ENCODE measurements around the gene SARM1. TPM values are rescaled to one million over a fixed set of nuclear protein-coding genes. Genes with fewer than 3 reads are reported as not detected.

The SARM1 gene
- total RNA-seq, 1 experiment from 2014 or later: 16.1 TPM

DNA sequence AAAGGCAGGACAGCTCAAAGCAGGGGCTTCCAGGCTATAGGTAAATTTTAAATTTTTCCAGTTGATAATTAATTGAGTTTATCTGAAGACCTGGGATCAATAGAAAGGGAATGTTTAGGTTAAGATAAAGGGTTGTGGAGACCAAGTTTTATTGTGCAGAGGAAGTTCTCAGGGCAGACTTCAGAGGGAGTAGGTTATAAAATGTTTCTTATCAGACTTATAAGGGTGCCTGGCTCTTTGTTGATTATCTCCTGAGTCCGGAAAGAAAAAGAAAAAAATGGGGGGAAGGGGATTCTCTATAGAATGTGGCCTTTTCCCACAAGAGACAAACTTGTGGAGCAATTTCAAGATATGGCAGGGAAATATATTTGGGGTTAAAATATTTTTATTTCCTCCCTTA, 18.6 kb downstream of the SARM1 start:
- Histone ChIP-seq H3K4me1 (no peaks in the 10 kb centered on the region), H3K36me3 (peaks cover 33% of the 10 kb centered on the region), H3K27me3 (no peaks in the 10 kb centered on the region), H3K4me3 (no peak overlapping the region), H3K9me3 (replicated peaks) (no peaks in the 10 kb centered on the region), H3K27ac (no peak overlapping the region)
- no peak for DNase-seq

DNA sequence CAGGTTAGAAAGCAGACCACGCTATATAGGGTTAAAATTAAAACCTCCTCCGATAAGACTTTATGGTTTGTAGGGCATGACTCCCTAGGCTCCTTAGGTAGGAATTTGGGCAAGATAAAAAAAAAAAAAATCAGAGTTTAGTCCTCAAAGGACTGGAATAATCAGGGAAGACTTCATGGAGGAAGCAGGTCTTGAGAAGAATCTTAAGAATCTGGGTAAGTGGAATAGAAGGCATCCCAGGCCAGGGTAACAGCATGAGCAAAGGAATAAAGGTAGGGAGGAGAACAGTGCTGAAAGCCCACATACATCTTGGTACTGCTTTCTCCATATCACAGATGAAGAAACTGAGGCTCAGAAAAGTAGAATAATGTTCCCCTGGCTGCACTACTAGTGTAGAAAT, 19.1 kb downstream of the SARM1 start:
- Histone ChIP-seq H3K36me3 (peaks cover 37% of the 10 kb centered on the region), H3K27me3 (no peaks in the 10 kb centered on the region), H3K4me1 (no peaks in the 10 kb centered on the region), H3K27ac (no peak overlapping the region), H3K9me3 (replicated peaks) (no peaks in the 10 kb centered on the region), H3K4me3 (no peak overlapping the region)
- DNase-seq: no peak

GRCh38 chr17:28390984-28391383, 19.5 kb downstream of the SARM1 start:
- no peaks in the 10 kb centered on the region for H3K4me1 ChIP-seq
- no peaks in the 10 kb centered on the region for H3K9me3 ChIP-seq (replicated peaks)
- H3K36me3 ChIP-seq: peaks cover 38% of the 10 kb centered on the region
- no peak for DNase-seq
- no peak overlapping the region for H3K27ac ChIP-seq
- no peak overlapping the region for H3K4me3 ChIP-seq
- no peaks in the 10 kb centered on the region for H3K27me3 ChIP-seq

GRCh38 chr17:28391401-28391800, 19.9 kb downstream of the SARM1 start:
- H3K27ac ChIP-seq: no peak overlapping the region
- peaks cover 37% of the 10 kb centered on the region for H3K36me3 ChIP-seq
- no peak overlapping the region for H3K4me3 ChIP-seq
- no peaks in the 10 kb centered on the region for H3K27me3 ChIP-seq
- H3K4me1 ChIP-seq: no peaks in the 10 kb centered on the region
- no peak for DNase-seq
- H3K9me3 ChIP-seq (replicated peaks): no peaks in the 10 kb centered on the region

GRCh38 chr17:28392491-28392890, 21.0 kb downstream of the SARM1 start:
- no peaks in the 10 kb centered on the region for H3K4me1 ChIP-seq
- no peaks in the 10 kb centered on the region for H3K9me3 ChIP-seq (replicated peaks)
- H3K27me3 ChIP-seq: no peaks in the 10 kb centered on the region
- H3K36me3 ChIP-seq: peaks cover 36% of the 10 kb centered on the region
- H3K4me3 ChIP-seq: no peak overlapping the region
- no peak for DNase-seq
- H3K27ac ChIP-seq: no peak overlapping the region

GRCh38 chr17:28394337-28395116, 23.0 kb downstream of the SARM1 start:
- H3K36me3 ChIP-seq: peaks cover 28% of the 10 kb centered on the region
- no peak for DNase-seq
- no peaks in the 10 kb centered on the region for H3K27me3 ChIP-seq
- peaks cover 7% of the 10 kb centered on the region for H3K4me1 ChIP-seq
- H3K27ac ChIP-seq: no peak overlapping the region
- no peaks in the 10 kb centered on the region for H3K9me3 ChIP-seq (replicated peaks)
- no peak overlapping the region for H3K4me3 ChIP-seq

DNA sequence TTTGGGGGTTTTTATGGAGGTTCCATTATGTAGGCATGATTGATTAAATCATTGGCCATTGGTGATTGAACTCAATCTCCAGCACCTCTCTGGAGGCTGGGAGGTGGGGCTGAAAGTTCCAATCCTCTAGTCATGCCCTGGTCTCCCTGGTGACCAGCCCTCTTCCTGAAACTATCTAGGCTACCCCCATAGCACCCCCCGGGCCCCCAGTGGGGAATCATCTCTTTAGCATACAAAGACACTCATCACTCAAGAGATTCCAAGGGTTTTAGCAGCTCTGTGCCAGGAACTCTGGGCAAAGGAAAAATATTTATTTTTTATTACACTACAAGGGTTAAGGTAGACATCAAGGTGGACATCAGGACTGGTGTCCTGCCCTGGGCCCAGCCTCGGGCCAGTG, 23.9 kb downstream of the SARM1 start:
- Histone ChIP-seq H3K27me3 (no peaks in the 10 kb centered on the region), H3K36me3 (peaks cover 22% of the 10 kb centered on the region), H3K9me3 (replicated peaks) (no peaks in the 10 kb centered on the region), H3K4me1 (peaks cover 7% of the 10 kb centered on the region), H3K4me3 (no peak overlapping the region), H3K27ac (no peak overlapping the region)
- DNase-seq: no peak

DNA sequence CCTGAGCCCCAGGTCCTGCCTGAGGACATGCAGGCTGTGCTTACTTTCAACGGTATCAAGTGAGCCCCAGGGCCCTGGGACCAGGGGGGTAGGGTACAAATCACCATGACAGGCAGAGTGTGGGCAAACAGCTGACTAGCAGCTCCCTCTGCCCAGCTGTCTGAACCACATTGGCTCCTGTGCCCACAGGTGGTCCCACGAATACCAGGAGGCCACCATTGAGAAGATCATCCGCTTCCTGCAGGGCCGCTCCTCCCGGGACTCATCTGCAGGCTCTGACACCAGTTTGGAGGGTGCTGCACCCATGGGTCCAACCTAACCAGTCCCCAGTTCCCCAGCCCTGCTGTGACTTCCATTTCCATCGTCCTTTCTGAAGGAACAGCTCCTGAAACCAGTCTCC, 24.5 kb downstream of the SARM1 start:
- no peak overlapping the region for H3K27ac ChIP-seq
- peaks cover 7% of the 10 kb centered on the region for H3K4me1 ChIP-seq
- H3K27me3 ChIP-seq: no peaks in the 10 kb centered on the region
- no peak for DNase-seq
- H3K4me3 ChIP-seq: no peak overlapping the region
- H3K9me3 ChIP-seq (replicated peaks): no peaks in the 10 kb centered on the region
- peaks cover 17% of the 10 kb centered on the region for H3K36me3 ChIP-seq

GRCh38 chr17:28396635-28397239, 25.2 kb downstream of the SARM1 start:
- Histone ChIP-seq H3K9me3 (replicated peaks) (no peaks in the 10 kb centered on the region), H3K27ac (no peak overlapping the region), H3K36me3 (peaks cover 12% of the 10 kb centered on the region), H3K4me1 (peaks cover 7% of the 10 kb centered on the region), H3K4me3 (no peak overlapping the region), H3K27me3 (no peaks in the 10 kb centered on the region)
- DNase-seq: no peak

DNA sequence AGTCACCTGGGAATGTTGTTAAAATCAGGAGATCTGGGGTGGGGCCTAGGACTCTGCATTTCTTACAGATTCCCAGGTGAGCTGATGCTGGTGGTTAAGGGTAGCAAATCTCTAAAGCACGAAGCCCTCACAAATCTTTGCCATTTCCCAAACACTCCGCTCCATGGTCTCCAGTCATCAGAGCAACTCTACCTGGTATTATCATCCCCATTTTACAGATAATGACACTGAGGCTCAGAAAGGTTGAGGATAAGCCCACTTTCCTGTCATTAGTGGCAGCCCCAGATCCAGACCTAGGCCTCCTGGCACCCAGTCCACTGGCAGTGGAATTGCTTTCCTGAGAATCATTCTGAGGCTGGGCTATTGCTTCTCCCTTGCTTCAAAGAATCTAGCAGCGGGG, 25.8 kb downstream of the SARM1 start:
- no peaks in the 10 kb centered on the region for H3K9me3 ChIP-seq (replicated peaks)
- H3K4me3 ChIP-seq: no peak overlapping the region
- no peaks in the 10 kb centered on the region for H3K27me3 ChIP-seq
- H3K36me3 ChIP-seq: peaks cover 12% of the 10 kb centered on the region
- H3K4me1 ChIP-seq: peaks cover 7% of the 10 kb centered on the region
- DNase-seq: no peak
- H3K27ac ChIP-seq: no peak overlapping the region

GRCh38 chr17:28397687-28398279, 26.3 kb downstream of the SARM1 start:
- Histone ChIP-seq H3K4me1 (peaks cover 7% of the 10 kb centered on the region), H3K9me3 (replicated peaks) (no peaks in the 10 kb centered on the region), H3K27me3 (no peaks in the 10 kb centered on the region), H3K4me3 (no peak overlapping the region), H3K27ac (no peak overlapping the region), H3K36me3 (peaks cover 11% of the 10 kb centered on the region)
- DNase-seq: no peak

GRCh38 chr17:28398280-28398981, 26.9 kb downstream of the SARM1 start:
- Histone ChIP-seq H3K4me1 (peaks cover 7% of the 10 kb centered on the region), H3K27me3 (no peaks in the 10 kb centered on the region), H3K36me3 (peaks cover 9% of the 10 kb centered on the region), H3K4me3 (no peak overlapping the region), H3K9me3 (replicated peaks) (no peaks in the 10 kb centered on the region), H3K27ac (0 out of 2 replicates have a peak overlapping the region, but pooled peaks have one; percentile 10)
- peak in 1 of 2 experiments; percentile 40 for DNase-seq

GRCh38 chr17:28399808-28400207, 28.3 kb downstream of the SARM1 start:
- Histone ChIP-seq H3K4me3 (no peak overlapping the region), H3K4me1 (peaks cover 7% of the 10 kb centered on the region), H3K27ac (no peak overlapping the region), H3K9me3 (replicated peaks) (no peaks in the 10 kb centered on the region), H3K36me3 (peaks cover 6% of the 10 kb centered on the region; the same call in 1 of the 2 replicates), H3K27me3 (no peaks in the 10 kb centered on the region)
- DNase-seq: no peak

DNA sequence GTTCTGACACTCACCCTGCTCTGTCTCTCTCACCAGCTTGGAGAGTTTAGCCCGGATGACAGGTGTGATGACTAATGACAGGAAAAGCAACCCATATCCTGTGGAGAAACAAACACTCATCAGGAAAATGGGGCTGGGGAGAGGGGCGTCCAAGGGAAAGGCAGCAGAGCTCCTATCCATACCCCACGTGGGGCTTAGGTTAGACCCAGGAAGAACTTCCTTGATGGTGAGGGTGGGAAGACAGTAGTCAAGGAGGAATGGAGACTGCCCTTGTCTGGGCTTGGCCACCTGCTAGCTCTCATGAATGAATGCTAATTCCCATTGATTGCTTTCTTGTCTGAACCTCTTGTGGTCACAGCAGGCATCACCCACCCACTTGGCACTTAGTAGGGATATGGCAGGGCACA, 30.7 kb downstream of the SARM1 start:
- Histone ChIP-seq H3K9me3 (replicated peaks) (no peaks in the 10 kb centered on the region), H3K4me1 (peaks cover 13% of the 10 kb centered on the region), H3K27me3 (no peaks in the 10 kb centered on the region), H3K27ac (no peak overlapping the region), H3K36me3 (no peaks in the 10 kb centered on the region), H3K4me3 (no peak overlapping the region)
- DNase-seq: no peak

GRCh38 chr17:28402844-28403243, 31.4 kb downstream of the SARM1 start:
- no peaks in the 10 kb centered on the region for H3K9me3 ChIP-seq (replicated peaks)
- no peaks in the 10 kb centered on the region for H3K36me3 ChIP-seq
- no peaks in the 10 kb centered on the region for H3K27me3 ChIP-seq
- no peak overlapping the region for H3K27ac ChIP-seq
- H3K4me1 ChIP-seq: peaks cover 18% of the 10 kb centered on the region
- H3K4me3 ChIP-seq: no peak overlapping the region
- DNase-seq: no peak
